GM23338 (cell line): Measurements from ENCODE around the gene ANKS1B. TPM values are rescaled to one million over a fixed set of nuclear protein-coding genes. Genes with fewer than 3 reads are reported as not detected.

Source experiments
- ATAC-seq: fragments of 200-7000 bp; cut with Tn5 transposase; 3 replicates; pipeline ENCODE4 v1.9.1; 2020
- DNase-seq: peaks from one replicate; pipeline ENCODE4 v3.0.0-alpha.2; 2015; ENCODE audit warnings: low spot score
- H2AFZ ChIP-seq: fragments of 200-600 bp; sonication (generic); 2 replicates; pipeline ENCODE4 v1.8.0; 2016; ENCODE audit warnings: antibody characterized with exemption, mild to moderate bottlenecking, moderate library complexity
- H3F3A ChIP-seq: fragments of 200-600 bp; sonication (generic); replicated peaks from 2 replicates; pipeline ENCODE4 v1.8.0; 2017; ENCODE audit warnings: antibody characterized with exemption, mixed run types, low read depth
- H3K27ac ChIP-seq: fragments of 200-600 bp; sonication (generic); 2 replicates; pipeline ENCODE4 v1.6.1; 2016; ENCODE audit warnings: low read depth
- H3K27me3 ChIP-seq: fragments of 200-600 bp; sonication (generic); 2 replicates; pipeline ENCODE4 v1.8.0; 2016; ENCODE audit warnings: mild to moderate bottlenecking, mixed run types, moderate library complexity; ENCODE audit not compliant: insufficient read depth
- H3K36me3 ChIP-seq: fragments of 200-600 bp; sonication (generic); 2 replicates; pipeline ENCODE4 v1.8.0; 2016; ENCODE audit warnings: mild to moderate bottlenecking; ENCODE audit not compliant: insufficient read depth
- H3K4me1 ChIP-seq: fragments of 200-600 bp; sonication (generic); 2 replicates; pipeline ENCODE4 v1.8.0; 2016; ENCODE audit warnings: mild to moderate bottlenecking, moderate library complexity; ENCODE audit not compliant: insufficient read depth
- H3K4me2 ChIP-seq: fragments of 200-600 bp; sonication (generic); 2 replicates; pipeline ENCODE4 v1.7.1; 2017; ENCODE audit warnings: mixed run types
- H3K4me3 ChIP-seq: fragments of 200-600 bp; sonication (generic); 2 replicates; pipeline ENCODE4 v1.6.1; 2016; ENCODE audit warnings: mixed run types
- H3K79me2 ChIP-seq: fragments of 200-600 bp; sonication (generic); replicated peaks from 2 replicates; pipeline ENCODE4 v1.8.0; 2017; ENCODE audit warnings: mild to moderate bottlenecking; ENCODE audit not compliant: insufficient read depth
- H3K9me2 ChIP-seq: fragments of 200-600 bp; sonication (generic); 2 replicates; pipeline ENCODE4 v1.8.0; 2017; ENCODE audit not compliant: insufficient read depth
- H4K20me1 ChIP-seq: fragments of 200-600 bp; sonication (generic); replicated peaks from 2 replicates; pipeline ENCODE4 v1.8.0; 2017; ENCODE audit warnings: mild to moderate bottlenecking; ENCODE audit not compliant: insufficient read depth
- H3K27ac Mint-ChIP-seq: 2 replicates; pipeline ENCODE4 v1.8.0; 2020; ENCODE audit warnings: inconsistent platforms, mild to moderate bottlenecking, moderate library complexity, mixed read lengths
- H3K27me3 Mint-ChIP-seq: 3 replicates; pipeline ENCODE4 v1.8.0; 2022; ENCODE audit warnings: low read depth, mild to moderate bottlenecking, moderate library complexity, mixed read lengths, inconsistent platforms; ENCODE audit not compliant: insufficient read depth, poor library complexity
- H3K36me3 Mint-ChIP-seq: 3 replicates; pipeline ENCODE4 v1.8.0; 2021; ENCODE audit warnings: low read depth, mild to moderate bottlenecking, inconsistent platforms, moderate library complexity, mixed read lengths
- H3K4me1 Mint-ChIP-seq: 3 replicates; pipeline ENCODE4 v1.8.0; 2020; ENCODE audit warnings: mild to moderate bottlenecking, inconsistent platforms, mixed read lengths
- H3K4me3 Mint-ChIP-seq: 3 replicates; pipeline ENCODE4 v1.8.0; 2021; ENCODE audit warnings: moderate library complexity, mild to moderate bottlenecking, inconsistent platforms, mixed read lengths
- H3K9me3 Mint-ChIP-seq: 3 replicates; pipeline ENCODE4 v1.8.0; 2020; ENCODE audit warnings: moderate library complexity, mild to moderate bottlenecking, inconsistent platforms, mixed read lengths
- CREB1 ChIP-seq: fragments of 250-450 bp; sonication (Bioruptor Pico); IDR thresholded peaks from 2 replicates; pipeline ENCODE4 v1.5.0; 2020; ENCODE audit warnings: low read depth, mild to moderate bottlenecking, moderate library complexity
- ETS1 ChIP-seq: IDR thresholded peaks from 2 replicates; pipeline ENCODE4 v1.6.1; 2016; ENCODE audit warnings: antibody characterized with exemption
- JUNB ChIP-seq: IDR thresholded peaks from one replicate; pipeline ENCODE4 v1.6.1; 2016; ENCODE audit warnings: antibody characterized with exemption; ENCODE audit not compliant: unreplicated experiment
- NANOG ChIP-seq: IDR thresholded peaks from 2 replicates; pipeline ENCODE4 v1.6.1; 2016; ENCODE audit warnings: antibody characterized with exemption, borderline replicate concordance
- POLR2AphosphoS5 ChIP-seq: IDR thresholded peaks from 2 replicates; pipeline ENCODE4 v1.6.1; 2016; ENCODE audit warnings: antibody characterized with exemption, low read depth
- REST ChIP-seq: IDR thresholded peaks from one replicate; pipeline ENCODE4 v1.6.1; 2018; ENCODE audit warnings: antibody characterized with exemption; ENCODE audit not compliant: unreplicated experiment
- STAT1 ChIP-seq: IDR thresholded peaks from one replicate; pipeline ENCODE4 v1.6.1; 2016; ENCODE audit warnings: antibody characterized with exemption; ENCODE audit not compliant: unreplicated experiment
- ZNF114 ChIP-seq: fragments of 250-450 bp; sonication (Bioruptor Pico); IDR thresholded peaks from 2 replicates; pipeline ENCODE4 v1.5.0; 2020; ENCODE audit warnings: mild to moderate bottlenecking, moderate library complexity
- ZNF331 ChIP-seq: fragments of 250-450 bp; sonication (Bioruptor Pico); IDR thresholded peaks from 2 replicates; pipeline ENCODE4 v1.5.0; 2020; ENCODE audit warnings: low read depth, mild to moderate bottlenecking, moderate library complexity
- ZNF462 ChIP-seq: fragments of 250-450 bp; sonication (Bioruptor Pico); IDR thresholded peaks from 2 replicates; pipeline ENCODE4 v1.5.0; 2020; ENCODE audit warnings: mild to moderate bottlenecking, moderate library complexity
- polyA plus RNA-seq: library from polyadenylated mRNA; unstranded; fragments of >200 nt; fragmentation: Nextera tagmentation; extraction: Ambion mirVana; gene quantifications from 2 replicates; pipeline ENCODE4 v1.2.1, GENCODE V29; 2016
- total RNA-seq: library from RNA; depleted of rRNA; stranded (reverse); fragments of >200 nt; shearing (Covaris generic); gene quantifications from 2 replicates; pipeline ENCODE4 v1.2.3, GENCODE V29; 2014

ANKS1B gene
- total and polyA plus RNA-seq, 2 experiments from 2014 or later: 4.3 to 5.8 TPM

GRCh38 chr12:99768758-99769157, 216.0 kb downstream of the ANKS1B start:
- Mint-ChIP-seq H3K27ac (no peak overlapping the region), H3K9me3 (no peaks in the 10 kb centered on the region), H3K4me3 (no peak overlapping the region), H3K4me1 (peaks cover 4% of the 10 kb centered on the region; the same call in 2 of the 3 replicates), H3K27me3 (no peaks in the 10 kb centered on the region), H3K36me3 (no peaks in the 10 kb centered on the region)
- Histone ChIP-seq H3K27ac (no peak overlapping the region), H3K4me1 (no peaks in the 10 kb centered on the region), H4K20me1 (no peaks in the 10 kb centered on the region), H3K36me3 (no peaks in the 10 kb centered on the region), H3K4me3 (no peak overlapping the region), H2AFZ (no peak overlapping the region), H3K79me2 (no peaks in the 10 kb centered on the region), H3K27me3 (no peaks in the 10 kb centered on the region), H3K9me2 (no peaks in the 10 kb centered on the region), H3F3A (no peaks in the 10 kb centered on the region), H3K4me2 (no peak overlapping the region)
- ATAC-seq: no peak
- TF ChIP-seq POLR2AphosphoS5 (no peak), ZNF331 (CRISPR knock-in tag) (no peak), STAT1 (no peak), CREB1 (CRISPR knock-in tag) (no peak), JUNB (no peak), NANOG (no peak), ETS1 (no peak), ZNF462 (CRISPR knock-in tag) (no peak), REST (no peak), ZNF114 (CRISPR knock-in tag) (no peak)
- no peak for DNase-seq
